ENCODE data around the gene R3HDM2.

Gene R3HDM2

DNA sequence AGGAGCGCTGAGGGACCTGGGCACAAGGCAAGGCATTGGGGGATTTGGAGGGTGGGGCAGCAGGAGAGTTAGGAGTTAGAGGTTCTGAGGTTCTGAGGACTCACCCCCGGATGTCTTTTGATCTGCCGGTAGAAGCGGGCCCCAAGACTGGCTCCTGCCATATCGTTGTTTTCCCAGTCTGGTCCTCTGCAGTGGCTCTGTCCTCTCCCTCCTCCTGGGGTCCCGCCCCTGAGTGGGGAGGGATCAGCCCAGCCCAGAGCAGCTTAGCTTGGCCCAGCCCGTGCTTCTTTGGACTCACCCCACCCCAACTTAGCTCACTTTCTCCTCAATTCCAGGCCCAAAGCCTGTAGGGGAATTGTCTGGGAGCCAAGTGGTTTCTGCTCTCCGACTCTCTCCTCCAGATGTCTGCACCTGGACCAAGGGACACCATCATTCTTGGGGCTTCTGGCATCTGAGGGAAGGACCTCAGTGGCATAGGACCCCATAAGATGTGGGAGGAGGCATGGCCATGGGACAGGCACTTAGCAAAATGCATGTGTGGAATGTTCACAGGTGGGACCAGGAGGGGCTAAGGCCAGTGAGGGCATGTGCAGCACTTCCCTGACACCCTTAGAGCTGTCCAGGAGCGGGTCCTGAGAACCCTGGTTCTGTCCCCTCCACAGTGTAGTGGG, 193.8 kb downstream of the R3HDM2 start:
- peaks cover 9% of the 10 kb centered on the region for H3K79me2 ChIP-seq (ENCODE audit: insufficient read depth, low read length)
- ATAC-seq (ENCODE audit: insufficient read depth, low read depth) (no peak), DNase-seq (no peak)
- H3K9me3 ChIP-seq (ENCODE audit: insufficient read depth, low read length, severe bottlenecking) = no peaks in the 10 kb centered on the region
- H3K27ac ChIP-seq (ENCODE audit: low read length) = no peak overlapping the region
- peaks cover 36% of the 10 kb centered on the region for H4K20me1 ChIP-seq (ENCODE audit: insufficient read depth, low read length)
- no peak overlapping the region for H2AFZ ChIP-seq (ENCODE audit: low read depth, low read length)
- peaks cover 14% of the 10 kb centered on the region for H3K27me3 ChIP-seq (ENCODE audit: insufficient read depth, low read length, poor library complexity)
- TF ChIP-seq EZH2 (IDR thresholded peaks at IDR 0.05; ENCODE audit: borderline replicate concordance, low read depth, low read length, severe bottlenecking) = no peak
- TF ChIP-seq, protein P1, sequence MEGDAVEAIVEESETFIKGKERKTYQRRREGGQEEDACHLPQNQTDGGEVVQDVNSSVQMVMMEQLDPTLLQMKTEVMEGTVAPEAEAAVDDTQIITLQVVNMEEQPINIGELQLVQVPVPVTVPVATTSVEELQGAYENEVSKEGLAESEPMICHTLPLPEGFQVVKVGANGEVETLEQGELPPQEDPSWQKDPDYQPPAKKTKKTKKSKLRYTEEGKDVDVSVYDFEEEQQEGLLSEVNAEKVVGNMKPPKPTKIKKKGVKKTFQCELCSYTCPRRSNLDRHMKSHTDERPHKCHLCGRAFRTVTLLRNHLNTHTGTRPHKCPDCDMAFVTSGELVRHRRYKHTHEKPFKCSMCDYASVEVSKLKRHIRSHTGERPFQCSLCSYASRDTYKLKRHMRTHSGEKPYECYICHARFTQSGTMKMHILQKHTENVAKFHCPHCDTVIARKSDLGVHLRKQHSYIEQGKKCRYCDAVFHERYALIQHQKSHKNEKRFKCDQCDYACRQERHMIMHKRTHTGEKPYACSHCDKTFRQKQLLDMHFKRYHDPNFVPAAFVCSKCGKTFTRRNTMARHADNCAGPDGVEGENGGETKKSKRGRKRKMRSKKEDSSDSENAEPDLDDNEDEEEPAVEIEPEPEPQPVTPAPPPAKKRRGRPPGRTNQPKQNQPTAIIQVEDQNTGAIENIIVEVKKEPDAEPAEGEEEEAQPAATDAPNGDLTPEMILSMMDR (IDR thresholded peaks at IDR 0.05; ENCODE audit: borderline replicate concordance, extremely low read depth, low read length, poor library complexity, severe bottlenecking) = no peak
- H3K4me2 ChIP-seq (ENCODE audit: insufficient read depth, low read length) = no peak overlapping the region
- H3K9ac ChIP-seq (ENCODE audit: low read depth, low read length) = no peak overlapping the region
- peaks cover 32% of the 10 kb centered on the region for H3K4me1 ChIP-seq (ENCODE audit: insufficient read depth, low read length)
- H3K36me3 ChIP-seq (ENCODE audit: insufficient read depth, low read length) = peaks cover 33% of the 10 kb centered on the region
- H3K4me3 ChIP-seq (ENCODE audit: low read depth in 1 of 2, low read length in 2 of 2) = no peak overlapping the region

DNA sequence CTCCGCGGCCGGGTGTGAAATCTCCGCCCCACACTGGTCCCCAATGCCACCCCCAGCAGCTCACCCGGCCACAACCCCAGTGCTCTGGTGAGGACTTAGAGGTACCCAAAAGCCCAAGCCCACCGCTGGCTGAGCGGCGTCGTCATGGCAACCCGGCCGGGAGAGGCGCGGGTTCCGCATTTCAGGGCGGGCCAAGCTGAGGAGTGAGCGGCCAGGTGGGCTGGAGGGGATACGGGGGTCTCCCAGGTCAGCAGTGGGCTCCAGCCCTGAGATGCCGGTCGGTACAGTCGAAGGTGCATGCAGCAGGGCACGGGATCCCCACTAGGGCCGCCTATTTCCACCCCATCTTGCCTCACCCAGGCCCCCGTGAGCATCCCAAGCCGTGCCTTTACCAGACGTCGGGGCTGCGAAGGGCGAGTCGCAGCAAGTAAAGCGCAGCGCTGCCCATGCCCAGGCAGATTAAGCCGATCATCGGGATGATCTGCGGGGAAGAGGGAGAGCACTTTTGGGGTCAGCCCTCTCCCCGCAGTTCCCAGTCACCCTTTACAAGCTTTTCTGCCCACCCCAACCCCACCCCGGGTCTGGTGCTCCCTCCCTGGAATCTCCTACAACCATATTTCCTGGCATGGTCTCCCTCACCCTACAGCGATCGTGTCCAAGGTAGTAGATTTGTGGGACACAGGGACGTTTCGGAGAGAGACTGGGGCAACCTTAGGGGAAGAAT, 194.5 kb downstream of the R3HDM2 start:
- Histone ChIP-seq H3K36me3 (ENCODE audit: insufficient read depth, low read length) (peaks cover 40% of the 10 kb centered on the region), H3K4me2 (ENCODE audit: insufficient read depth, low read length) (no peak overlapping the region), H4K20me1 (ENCODE audit: insufficient read depth, low read length) (peaks cover 43% of the 10 kb centered on the region), H3K4me1 (ENCODE audit: insufficient read depth, low read length) (peaks cover 39% of the 10 kb centered on the region), H3K9me3 (ENCODE audit: insufficient read depth, low read length, severe bottlenecking) (no peaks in the 10 kb centered on the region), H2AFZ (ENCODE audit: low read depth, low read length) (no peak overlapping the region), H3K9ac (ENCODE audit: low read depth, low read length) (no peak overlapping the region), H3K27ac (ENCODE audit: low read length) (no peak overlapping the region), H3K27me3 (ENCODE audit: insufficient read depth, low read length, poor library complexity) (peaks cover 14% of the 10 kb centered on the region), H3K4me3 (ENCODE audit: low read depth in 1 of 2, low read length in 2 of 2) (no peak overlapping the region), H3K79me2 (ENCODE audit: insufficient read depth, low read length) (peaks cover 16% of the 10 kb centered on the region)
- no peak for ATAC-seq (ENCODE audit: insufficient read depth, low read depth)
- DNase-seq = no peak
- TF ChIP-seq EZH2 (IDR thresholded peaks at IDR 0.05; ENCODE audit: borderline replicate concordance, low read depth, low read length, severe bottlenecking) = no peak
- TF ChIP-seq, protein P1 (IDR thresholded peaks at IDR 0.05; ENCODE audit: borderline replicate concordance, extremely low read depth, low read length, poor library complexity, severe bottlenecking) = no peak

DNA sequence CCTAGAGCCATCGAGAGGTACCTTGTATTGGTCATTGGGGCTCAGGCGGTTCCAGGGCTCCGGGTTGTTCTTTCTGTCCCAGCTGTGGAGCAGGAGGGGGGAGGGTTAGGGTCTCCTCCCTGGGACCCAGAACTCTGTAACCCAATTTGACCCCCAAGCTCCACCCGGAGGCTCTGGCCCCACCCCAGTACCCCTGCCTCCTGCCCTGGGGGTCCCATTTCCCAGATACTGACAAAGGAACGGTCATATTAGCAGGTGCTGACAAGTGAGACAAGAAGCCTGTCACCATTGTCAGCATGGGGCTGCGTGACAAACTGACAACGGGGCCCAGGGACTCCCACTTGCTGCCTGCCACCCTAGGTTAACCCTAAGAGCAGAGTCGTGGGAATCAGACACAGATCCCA, 195.1 kb downstream of the R3HDM2 start:
- Histone ChIP-seq H3K9me3 (ENCODE audit: insufficient read depth, low read length, severe bottlenecking) (no peaks in the 10 kb centered on the region), H3K36me3 (ENCODE audit: insufficient read depth, low read length) (peaks cover 47% of the 10 kb centered on the region), H3K4me3 (ENCODE audit: low read depth in 1 of 2, low read length in 2 of 2) (no peak overlapping the region), H2AFZ (ENCODE audit: low read depth, low read length) (no peak overlapping the region), H4K20me1 (ENCODE audit: insufficient read depth, low read length) (peaks cover 49% of the 10 kb centered on the region), H3K9ac (ENCODE audit: low read depth, low read length) (no peak overlapping the region), H3K4me1 (ENCODE audit: insufficient read depth, low read length) (peaks cover 44% of the 10 kb centered on the region), H3K4me2 (ENCODE audit: insufficient read depth, low read length) (no peak overlapping the region), H3K27me3 (ENCODE audit: insufficient read depth, low read length, poor library complexity) (peaks cover 12% of the 10 kb centered on the region), H3K79me2 (ENCODE audit: insufficient read depth, low read length) (peaks cover 23% of the 10 kb centered on the region), H3K27ac (ENCODE audit: low read length) (no peak overlapping the region)
- TF ChIP-seq, protein P1 (IDR thresholded peaks at IDR 0.05; ENCODE audit: borderline replicate concordance, extremely low read depth, low read length, poor library complexity, severe bottlenecking) = no peak
- no peak for TF ChIP-seq EZH2 (IDR thresholded peaks at IDR 0.05; ENCODE audit: borderline replicate concordance, low read depth, low read length, severe bottlenecking)
- ATAC-seq (ENCODE audit: insufficient read depth, low read depth) (no peak), DNase-seq (no peak)
